Putamen (tissue), 1 donor: ENCODE measurements around the gene NRDE2.
"Not testable (repeated sequence)": the region's sequence is repeated elsewhere in the genome, so short reads cannot be mapped to it uniquely, and the experiment has no call there.

Experiments
- DNase-seq: peaks from one replicate; pipeline ENCODE4 v3.0.0-alpha.2; 2016; ENCODE audit warnings: low spot score

Gene NRDE2

DNA sequence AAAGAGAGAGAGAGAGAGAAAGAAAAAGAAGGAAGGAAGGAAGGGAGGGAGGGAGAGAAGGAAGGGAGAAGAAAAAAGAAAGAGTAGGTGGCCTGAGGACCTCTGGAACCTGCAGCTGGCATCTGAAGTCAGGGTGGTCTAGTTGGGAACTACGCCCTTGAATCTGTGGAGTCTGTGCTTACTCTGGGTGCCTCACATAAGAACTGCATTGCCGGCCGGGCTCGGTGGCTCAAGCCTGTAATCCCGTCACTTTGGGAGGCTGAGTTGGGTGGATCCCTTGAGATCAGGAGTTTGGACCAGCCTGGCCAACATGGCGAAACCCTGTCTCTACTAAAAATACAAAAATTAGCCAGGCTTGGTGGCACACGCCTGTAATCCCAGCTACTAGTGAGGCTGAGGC lies 10.0 kb upstream of the NRDE2 start:
- no peak for DNase-seq

DNA sequence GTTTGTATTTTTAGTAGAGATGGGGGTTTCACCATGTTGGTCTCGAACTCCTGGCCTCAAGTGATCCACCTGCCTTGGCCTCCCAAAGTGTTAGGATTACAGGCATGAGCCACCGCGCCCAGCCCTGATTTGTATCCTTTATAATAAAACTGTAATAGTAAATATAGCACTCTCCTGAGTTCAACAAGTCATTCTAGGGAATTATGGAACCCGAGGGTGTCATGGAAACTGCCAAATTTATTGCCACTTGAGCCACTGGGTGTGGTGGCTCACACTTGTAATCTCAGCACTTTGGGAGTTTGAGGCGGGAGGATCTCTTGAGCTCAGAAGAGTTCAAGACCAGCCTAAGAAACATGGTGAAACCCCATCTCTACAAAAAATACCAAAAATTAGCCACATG lies 9.5 kb upstream of the NRDE2 start:
- DNase-seq: not testable (repeated sequence)

DNA sequence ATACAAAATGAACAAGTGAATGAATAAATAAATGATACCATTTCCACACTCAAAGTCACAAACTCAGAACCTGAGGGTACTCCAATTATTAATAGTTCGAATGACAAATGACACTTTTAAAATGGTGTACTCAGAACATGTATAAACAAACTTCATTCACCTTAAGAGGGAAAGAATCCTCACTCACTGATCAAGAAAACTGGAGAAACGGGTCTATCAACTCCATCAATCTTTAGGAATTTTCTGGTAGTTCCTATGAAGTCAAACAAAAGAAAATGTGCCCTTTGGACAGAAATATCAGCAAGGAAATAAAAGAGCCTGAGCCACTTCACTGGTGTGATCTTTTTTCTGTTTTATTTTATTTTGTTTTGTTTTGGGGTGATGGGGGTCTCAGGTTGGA lies 5.2 kb upstream of the NRDE2 start:
- DNase-seq: no peak

DNA sequence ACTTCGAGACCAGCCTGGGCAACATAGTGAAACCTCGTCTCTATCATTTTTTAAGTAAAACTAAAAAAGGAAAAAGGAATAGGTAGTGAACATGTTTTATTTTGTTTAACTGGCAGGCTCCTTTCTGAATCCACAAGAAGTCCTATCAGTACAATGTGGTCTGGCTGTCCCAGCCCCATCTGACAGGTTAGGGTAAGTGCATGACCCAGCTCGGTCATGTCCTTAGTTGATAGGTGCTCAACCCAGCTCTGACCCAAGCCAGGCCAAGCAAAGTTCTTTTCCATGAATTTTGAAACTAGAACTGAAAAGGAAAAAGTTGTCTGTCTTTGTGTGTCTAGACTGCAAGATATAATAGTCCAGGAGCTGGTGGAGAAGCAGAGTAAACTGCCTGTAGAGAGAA lies 4.7 kb upstream of the NRDE2 start:
- no peak for DNase-seq

DNA sequence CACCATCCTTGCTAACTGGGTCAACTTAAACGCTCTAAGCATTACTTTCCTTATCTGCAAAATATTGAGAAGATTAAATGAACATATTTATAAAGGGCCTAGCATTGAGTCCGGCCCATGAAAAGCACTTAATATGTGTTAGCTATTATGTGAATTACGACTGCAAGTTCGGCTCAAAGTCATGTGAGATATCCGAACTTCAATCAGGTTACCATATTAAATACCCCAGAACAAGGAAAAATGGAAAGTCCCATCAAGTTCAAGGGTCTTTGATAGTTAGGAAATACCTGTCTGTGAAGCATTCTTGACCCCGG lies 487 bp upstream of the NRDE2 start:
- no peak for DNase-seq

DNA sequence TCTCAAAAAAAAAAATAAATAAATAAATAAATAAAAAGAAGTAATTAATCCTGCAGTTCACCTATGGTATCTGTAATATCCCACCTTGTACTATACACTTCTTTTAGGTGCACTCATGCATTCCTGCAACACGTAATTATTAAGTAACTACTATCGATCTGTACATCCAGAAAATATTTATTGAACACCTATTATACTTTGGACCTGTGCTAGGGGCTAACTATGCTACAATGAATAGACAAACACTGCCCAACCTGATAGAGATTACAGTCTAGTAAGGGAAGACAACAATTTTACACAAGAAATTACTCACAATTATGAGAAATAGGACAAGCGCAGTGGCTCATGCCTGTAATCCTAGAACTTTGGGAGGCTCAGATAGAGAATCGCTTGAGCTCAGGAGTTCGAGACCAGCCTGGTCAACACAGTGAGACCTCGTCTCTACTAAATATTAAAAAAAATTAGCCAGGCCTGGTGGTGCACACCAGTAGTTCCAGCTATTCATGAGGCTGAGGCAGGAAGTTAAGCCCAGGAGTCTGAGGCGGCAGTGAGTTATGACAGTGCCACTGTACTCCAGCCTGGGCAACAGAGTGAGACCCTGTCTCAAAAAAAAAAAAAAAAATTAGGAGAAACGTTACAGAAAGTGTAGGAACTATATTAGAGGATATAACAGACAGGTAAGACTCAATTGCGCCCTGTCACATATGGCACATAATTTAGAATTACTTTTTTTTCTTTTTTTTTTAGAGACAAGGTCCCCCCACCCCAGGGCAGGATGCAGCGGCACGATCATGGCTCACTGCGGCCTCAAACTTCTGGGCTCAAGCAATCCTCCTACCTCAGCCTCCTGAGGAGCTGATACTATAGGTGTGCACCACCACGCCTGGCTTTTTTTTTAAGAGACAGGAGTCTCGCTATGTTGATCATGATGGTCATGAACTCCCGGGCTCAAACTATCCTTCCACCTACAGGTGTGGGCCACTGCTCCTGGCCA lies 1.2 kb downstream of the NRDE2 start:
- DNase-seq: no peak

DNA sequence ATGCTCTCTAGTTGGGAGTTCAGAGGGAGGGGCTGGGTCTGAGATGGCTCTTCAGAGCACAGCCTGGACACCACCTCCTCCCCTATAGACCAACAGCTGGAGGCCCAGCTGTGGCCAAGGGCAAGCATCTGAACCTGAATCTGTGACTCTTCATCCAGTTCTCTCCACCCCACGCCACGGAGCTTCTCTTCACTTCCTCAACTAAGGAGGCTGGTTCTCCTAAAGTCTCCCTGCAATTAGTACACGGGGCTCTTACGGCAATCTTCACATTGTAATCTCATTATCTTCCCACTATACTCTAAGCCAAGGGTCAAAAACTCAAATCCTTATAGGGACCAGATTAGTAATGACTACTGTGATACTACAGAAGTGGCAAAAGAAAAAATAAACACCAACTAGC lies 9.8 kb downstream of the NRDE2 start:
- no peak for DNase-seq

- no peak for DNase-seq
These were observed 11.9 kb downstream of the NRDE2 start for GRCh38 chr14:90319634-90320541.

DNA sequence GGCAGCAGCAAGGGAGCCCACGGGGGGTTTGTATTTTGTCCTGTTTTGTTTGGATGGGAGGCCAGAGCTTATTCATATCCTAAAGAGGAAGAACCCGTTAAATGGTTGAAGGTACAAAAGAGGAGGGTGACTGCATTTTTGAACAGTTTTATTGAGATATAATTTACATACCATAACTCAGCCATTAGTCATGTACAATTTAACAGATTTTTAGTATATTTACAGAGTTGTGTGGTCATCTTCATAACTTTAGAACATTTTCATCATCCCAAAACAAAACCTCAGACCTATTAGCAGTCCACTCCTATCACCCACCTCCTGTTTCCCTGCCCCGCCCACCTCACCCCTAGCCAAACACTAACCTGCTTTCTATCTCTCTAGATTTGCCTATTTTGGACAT lies 12.6 kb downstream of the NRDE2 start:
- no peak for DNase-seq

DNA sequence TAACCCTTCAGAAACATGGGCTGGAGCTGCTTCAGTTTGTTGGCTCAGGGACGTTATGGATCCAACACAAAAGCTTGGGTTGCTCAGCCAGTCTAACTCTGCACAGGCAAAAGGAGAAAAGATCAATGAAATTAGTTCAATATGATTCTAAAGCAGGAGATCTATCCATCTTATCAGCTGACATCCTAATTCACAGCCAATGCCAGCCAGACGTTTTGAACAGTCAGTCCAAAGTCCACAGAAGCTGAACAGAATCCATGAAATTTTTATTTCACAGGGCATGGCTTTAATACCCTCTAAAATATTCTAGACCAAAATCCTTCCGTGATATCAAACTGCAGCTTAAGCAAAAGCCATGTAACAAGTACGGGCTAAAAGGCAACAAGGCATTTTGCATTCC lies 13.7 kb downstream of the NRDE2 start:
- no peak for DNase-seq

GRCh38 chr14:90317286-90317685 lies 14.5 kb downstream of the NRDE2 start:
- DNase-seq: no peak

DNA sequence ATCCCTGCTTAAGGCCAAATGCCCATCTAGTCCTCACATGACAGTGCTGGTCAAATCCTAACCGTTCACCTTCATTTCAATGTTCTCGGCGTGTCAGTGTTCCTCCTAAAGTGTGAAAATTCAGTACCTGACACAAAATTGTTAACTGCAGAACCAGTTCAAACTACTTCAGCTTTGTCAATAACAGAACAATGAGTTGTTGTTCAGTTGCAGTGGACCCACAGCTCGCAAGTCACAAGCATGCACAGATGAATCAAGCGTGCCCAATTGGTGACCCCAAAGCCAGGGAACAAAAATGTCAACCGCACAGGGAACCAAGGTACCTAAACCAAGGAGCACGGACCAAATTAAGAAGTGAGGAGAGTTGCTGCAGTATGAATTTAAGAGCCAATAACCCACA lies 23.2 kb downstream of the NRDE2 start:
- DNase-seq: peak; percentile 56

DNA sequence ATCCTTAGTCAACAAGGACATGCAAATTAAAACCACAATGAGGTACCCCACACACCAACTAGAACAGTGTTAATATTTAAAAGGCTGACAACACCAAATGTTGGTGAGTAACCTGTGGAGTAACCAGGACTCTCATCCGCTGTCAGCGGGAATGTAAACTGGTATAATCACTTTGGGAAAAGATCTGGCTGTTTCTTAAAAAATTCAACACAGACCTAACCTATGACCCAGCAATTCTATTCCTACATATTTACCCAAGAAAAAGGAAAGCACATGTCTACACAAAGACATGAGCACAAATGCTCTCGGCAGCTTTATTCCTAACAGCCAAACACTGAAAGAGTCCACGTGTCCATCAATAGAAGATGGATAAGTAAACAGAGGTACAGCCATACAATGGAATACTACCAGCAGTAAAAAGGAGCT lies 26.6 kb downstream of the NRDE2 start:
- DNase-seq: no peak

- no peak for DNase-seq
These were observed 27.2 kb downstream of the NRDE2 start for GRCh38 chr14:90304502-90304901.

DNA sequence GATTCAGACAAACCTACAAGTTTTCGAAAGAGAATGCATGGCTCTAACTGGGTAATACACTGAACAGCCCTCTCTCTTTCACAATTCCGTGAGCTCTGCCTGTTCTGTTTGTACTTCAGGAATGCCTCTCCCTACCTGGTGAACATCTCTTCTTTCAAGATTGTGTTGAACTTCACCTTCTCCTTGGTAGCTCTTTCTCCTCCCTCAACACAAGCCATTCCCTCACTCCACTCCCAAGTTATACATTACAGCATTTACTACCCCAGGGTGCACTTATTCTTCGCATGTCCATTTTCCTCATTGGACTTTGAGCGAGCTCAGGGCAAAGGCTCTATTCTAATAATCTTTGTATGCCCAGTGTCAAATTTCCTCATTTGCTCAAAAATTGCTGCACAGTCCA lies 28.3 kb downstream of the NRDE2 start:
- no peak for DNase-seq

GRCh38 chr14:90302529-90303303 lies 29.0 kb downstream of the NRDE2 start:
- no peak for DNase-seq

DNA sequence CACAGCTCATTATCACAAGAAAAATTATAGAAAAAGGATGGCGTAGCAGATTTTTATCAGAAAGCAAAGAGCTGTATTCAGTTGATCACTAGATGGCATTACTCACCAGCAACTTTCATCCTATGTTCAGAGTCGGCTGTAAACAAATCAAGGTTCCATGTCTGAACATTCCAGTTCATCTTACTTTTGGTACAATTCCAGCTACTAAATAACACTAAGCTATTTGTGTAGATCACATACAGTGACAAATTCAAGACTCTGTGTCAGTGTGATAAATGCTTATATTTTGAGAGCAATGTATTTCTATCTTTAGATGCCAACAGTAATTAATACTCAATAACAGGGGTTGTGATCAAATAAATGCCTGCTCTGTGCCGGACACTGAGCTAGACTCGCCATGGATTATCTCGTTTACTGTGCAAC lies 30.1 kb downstream of the NRDE2 start:
- peak; percentile 79 for DNase-seq

DNA sequence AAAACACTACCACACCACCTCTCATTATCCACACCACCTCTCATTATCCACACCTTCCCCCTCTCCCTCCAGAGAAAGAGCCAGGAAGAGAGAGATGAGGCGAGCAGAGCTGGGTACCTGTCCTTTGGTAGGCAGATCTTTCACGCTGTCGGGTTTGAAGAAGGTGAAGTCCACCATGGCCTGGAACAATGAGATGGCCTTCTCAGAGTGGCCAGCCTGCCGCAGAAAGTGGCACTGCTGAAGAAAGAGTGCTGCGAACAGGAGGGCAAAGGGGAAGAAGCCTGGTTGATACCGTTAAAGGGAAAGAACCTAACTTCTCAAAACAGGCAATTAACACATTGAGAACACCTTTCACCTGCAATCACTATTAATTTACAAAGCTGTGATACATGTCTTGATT lies 30.6 kb downstream of the NRDE2 start:
- no peak for DNase-seq

DNA sequence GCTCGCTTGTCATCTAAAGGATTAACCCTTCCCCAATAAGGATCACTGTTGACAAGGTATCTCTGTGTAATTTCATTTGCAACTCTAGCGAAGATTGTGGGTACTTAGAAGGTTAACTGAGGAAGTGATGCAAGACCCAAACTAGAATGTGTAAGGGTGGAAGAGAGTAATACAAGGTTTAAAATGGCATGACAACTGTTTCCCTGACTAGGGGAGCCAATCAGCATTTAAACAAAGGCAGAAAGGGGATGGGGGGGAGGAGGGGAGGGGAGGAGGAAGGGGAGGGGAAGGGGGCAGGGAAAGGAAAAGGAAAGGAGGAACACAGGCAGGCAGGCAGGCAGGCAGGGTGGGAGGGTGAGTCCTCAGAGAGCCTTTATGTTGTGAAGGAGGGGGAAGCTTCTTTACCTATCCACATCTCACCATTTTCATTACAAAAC lies 31.1 kb downstream of the NRDE2 start:
- DNase-seq: no peak

DNA sequence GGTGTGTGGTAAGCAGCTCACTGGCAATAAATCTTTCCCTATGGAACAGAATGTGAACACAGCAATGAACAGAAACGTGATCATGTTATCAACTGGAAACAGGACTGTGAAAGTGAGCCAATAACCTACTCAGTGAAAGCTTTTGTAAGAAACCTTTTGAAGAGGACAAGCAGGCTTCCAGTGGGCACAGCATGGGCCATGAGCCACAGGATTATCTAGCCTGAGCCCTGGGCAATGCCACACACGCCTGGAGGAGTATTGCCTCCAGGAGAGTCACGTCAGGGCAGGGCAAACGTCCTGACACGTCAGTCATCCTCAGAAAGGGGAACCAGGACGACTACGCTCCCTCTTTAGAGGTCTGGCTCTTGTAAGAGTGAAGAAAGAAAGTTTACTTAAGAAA lies 32.3 kb downstream of the NRDE2 start:
- no peak for DNase-seq

DNA sequence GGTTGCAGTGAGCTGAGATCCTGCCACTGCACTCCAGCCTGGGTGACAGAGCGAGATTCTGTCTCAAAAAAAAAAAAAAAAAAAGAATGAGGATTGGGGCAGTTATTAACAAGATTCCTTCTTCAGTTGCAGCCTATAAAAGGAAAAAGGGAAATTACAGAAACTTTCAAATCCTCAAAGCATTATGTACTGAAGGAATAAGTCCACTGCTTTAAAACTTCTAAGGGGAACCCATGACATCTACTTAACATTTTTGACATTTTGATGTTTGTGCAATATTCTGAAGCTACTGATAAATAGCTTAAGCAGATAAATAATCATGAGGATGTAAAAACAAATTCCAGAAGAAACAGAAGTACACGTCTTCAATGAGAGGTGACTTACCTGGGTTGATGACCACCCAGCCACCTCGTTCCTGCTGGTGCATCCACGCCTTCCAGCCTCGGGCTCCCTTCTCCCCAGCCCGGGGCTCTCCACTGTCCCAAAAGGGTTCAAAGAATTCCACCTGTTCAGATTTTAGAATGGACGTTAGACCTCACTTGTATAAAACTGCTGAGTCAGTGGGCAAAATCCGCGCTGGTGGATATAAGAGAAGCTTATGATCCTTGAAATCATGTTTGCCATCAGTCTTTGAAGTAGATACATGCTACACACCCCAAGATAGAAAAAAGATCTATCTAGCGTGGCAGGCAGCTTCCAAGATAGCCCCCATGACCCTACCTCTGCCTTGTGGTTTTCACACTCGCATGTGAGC lies 33.7 kb downstream of the NRDE2 start:
- DNase-seq: no peak
